ENCODE data around the gene ZNF407. TPM values are rescaled to one million over a fixed set of nuclear protein-coding genes. Genes with fewer than 3 reads are reported as not detected.

Gene ZNF407
- total and polyA plus RNA-seq, 12 donors: 2.5 to 20.2 (median 8.4) TPM

DNA sequence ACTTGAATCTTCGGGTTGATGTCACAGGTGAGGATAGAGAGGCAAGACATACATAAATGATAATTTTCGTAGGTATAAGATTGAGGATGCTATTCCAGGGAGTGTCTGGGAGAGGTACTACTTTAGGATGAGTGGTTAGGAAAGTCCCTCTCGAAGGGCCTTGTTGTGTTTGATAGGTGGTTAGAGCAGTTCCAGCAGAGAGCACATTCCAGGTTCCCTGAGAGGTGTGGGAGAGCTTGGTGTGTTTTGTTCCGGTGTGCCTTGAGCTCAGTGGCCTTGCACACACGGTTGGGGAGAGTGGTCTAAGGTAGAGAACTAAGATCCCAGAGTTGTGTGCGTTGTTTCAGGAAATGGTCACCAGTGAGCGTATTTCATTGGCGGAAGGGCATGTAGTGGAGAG lies 191.4 kb downstream of the ZNF407 start:
- DNase-seq: no peak
- no peak overlapping the region for H3K4me3 ChIP-seq
- H3K27ac ChIP-seq: no peak overlapping the region
- no peaks in the 10 kb centered on the region for H3K9me3 ChIP-seq (replicated peaks in 1 of 3)
- 90 to 98% (median 97%) methylated on average over 8 of the region's 8 CpGs for WGBS, 4 donors
- H3K36me3 ChIP-seq (replicated peaks in 1 of 2): no peaks in the 10 kb centered on the region
- H3K4me1 ChIP-seq (replicated peaks in 1 of 2): no peaks in the 10 kb centered on the region
- no peaks in the 10 kb centered on the region for H3K27me3 ChIP-seq
- intact Hi-C loops (cut with DNase I): no loop called here
- no peak for TF ChIP-seq POLR2A (IDR thresholded peaks at IDR 0.05)
- TF ChIP-seq, protein P1, sequence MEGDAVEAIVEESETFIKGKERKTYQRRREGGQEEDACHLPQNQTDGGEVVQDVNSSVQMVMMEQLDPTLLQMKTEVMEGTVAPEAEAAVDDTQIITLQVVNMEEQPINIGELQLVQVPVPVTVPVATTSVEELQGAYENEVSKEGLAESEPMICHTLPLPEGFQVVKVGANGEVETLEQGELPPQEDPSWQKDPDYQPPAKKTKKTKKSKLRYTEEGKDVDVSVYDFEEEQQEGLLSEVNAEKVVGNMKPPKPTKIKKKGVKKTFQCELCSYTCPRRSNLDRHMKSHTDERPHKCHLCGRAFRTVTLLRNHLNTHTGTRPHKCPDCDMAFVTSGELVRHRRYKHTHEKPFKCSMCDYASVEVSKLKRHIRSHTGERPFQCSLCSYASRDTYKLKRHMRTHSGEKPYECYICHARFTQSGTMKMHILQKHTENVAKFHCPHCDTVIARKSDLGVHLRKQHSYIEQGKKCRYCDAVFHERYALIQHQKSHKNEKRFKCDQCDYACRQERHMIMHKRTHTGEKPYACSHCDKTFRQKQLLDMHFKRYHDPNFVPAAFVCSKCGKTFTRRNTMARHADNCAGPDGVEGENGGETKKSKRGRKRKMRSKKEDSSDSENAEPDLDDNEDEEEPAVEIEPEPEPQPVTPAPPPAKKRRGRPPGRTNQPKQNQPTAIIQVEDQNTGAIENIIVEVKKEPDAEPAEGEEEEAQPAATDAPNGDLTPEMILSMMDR (IDR thresholded peaks at IDR 0.05): no peak

DNA sequence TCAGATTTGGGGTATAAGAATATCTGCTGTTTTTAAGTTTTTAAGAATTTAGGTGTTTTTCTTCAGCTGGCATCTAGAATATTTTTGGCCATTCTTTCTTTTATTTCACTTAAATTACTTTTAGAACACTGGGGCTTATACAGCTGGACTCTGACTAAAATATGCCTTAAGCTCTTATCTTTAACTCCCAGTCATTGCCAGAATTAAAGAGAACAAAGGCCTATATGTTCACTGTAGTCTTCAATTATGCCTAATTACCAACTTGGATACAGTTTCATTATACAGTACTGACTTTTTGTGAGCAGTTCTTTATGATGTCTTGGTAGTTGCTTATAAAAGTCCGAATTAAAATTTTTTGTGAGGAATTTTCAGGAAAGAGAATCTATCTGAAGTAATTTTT lies 192.8 kb downstream of the ZNF407 start:
- Histone ChIP-seq H3K27ac (no peak overlapping the region), H3K4me3 (no peak overlapping the region), H3K4me1 (replicated peaks in 1 of 2) (no peaks in the 10 kb centered on the region), H3K36me3 (replicated peaks in 1 of 2) (no peaks in the 10 kb centered on the region), H3K27me3 (no peaks in the 10 kb centered on the region), H3K9me3 (replicated peaks in 1 of 3) (no peaks in the 10 kb centered on the region)
- TF ChIP-seq POLR2A (IDR thresholded peaks at IDR 0.05): no peak
- TF ChIP-seq, protein P1 (IDR thresholded peaks at IDR 0.05): no peak
- no peak for DNase-seq
- intact Hi-C loops (cut with DNase I): no loop called here
- WGBS, 4 donors: 92 to 96% (median 92%) methylated on average over 1 of the region's 1 CpG

DNA sequence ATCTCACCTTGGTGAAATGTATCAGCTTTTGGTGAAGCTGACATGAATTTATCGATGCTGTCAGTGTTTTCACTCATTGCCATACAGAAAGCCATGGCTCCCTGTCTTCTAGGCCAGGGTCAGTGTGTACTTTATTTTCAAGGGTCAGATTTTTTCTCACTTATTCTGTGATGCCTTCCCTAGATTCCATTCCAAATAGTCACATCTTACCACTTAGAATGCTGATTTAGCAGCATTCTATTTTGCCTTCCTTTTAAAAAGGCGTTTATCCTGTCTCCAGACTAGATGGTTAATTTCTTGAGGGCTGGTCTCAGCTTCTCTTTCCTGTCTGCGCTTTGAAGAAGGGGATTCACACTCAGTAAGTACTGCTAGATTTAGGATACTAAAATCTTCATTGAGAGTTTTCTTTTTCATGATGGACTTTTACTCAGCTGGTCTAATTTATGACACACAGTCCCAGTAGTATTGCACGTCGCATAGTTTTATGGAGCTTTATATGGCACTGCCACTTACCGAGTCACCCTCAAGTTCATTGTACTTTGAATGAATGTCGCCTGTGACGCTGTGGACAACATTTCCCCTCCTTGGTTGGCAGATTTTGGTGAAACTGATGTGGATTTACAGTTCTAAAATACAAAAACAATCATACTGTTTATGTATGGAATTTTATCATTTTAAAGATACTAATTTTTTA lies 194.0 kb downstream of the ZNF407 start:
- Histone ChIP-seq H3K36me3 (replicated peaks in 1 of 2) (no peaks in the 10 kb centered on the region), H3K27ac (no peak overlapping the region), H3K4me1 (replicated peaks in 1 of 2) (peaks cover 0 to 2% of the 10 kb centered on the region in 2 donors), H3K27me3 (no peaks in the 10 kb centered on the region), H3K9me3 (replicated peaks in 1 of 3) (no peaks in the 10 kb centered on the region), H3K4me3 (no peak overlapping the region)
- no peak for DNase-seq
- intact Hi-C loops (cut with DNase I): no loop called here
- 91 to 98% (median 96%) methylated on average over 8 of the region's 8 CpGs for WGBS, 4 donors
- TF ChIP-seq, protein P1 (IDR thresholded peaks at IDR 0.05): no peak
- no peak for TF ChIP-seq POLR2A (IDR thresholded peaks at IDR 0.05)

DNA sequence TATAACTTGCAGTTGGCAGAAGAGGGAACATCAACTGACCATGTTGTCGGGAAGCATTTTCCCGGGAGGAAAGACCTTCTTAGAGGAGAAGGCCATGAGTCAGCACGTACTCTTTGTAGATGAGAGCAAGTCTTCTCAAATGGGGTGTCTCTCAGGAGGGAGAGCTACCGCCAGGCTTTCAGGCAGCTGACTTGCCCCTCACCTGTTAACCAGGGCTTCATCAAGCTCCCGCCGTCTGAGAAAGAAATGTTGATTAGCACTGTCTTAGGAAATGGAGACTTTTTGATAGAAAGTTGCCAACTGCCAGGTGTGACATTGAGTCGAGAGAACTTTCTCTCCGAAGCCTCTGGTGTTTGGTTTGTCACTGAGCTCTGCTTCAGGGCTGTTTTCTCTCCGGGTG lies 196.1 kb downstream of the ZNF407 start:
- DNase-seq: no peak
- TF ChIP-seq, protein P1 (IDR thresholded peaks at IDR 0.05): no peak
- no peak for TF ChIP-seq POLR2A (IDR thresholded peaks at IDR 0.05)
- H3K36me3 ChIP-seq (replicated peaks in 1 of 2): no peaks in the 10 kb centered on the region
- 72 to 80% (median 77%) methylated on average over 9 of the region's 9 CpGs for WGBS, 4 donors
- H3K27ac ChIP-seq: no peak overlapping the region
- peaks cover 4 to 7% of the 10 kb centered on the region in 2 donors for H3K4me1 ChIP-seq (replicated peaks in 1 of 2)
- no peaks in the 10 kb centered on the region for H3K27me3 ChIP-seq
- intact Hi-C loops (cut with DNase I): no loop called here
- H3K4me3 ChIP-seq: no peak overlapping the region
- no peaks in the 10 kb centered on the region for H3K9me3 ChIP-seq (replicated peaks in 1 of 3)

Data from adrenal gland (tissue), 12 donors.